ENCODE data around the gene RBP5. TPM values are rescaled to one million over a fixed set of nuclear protein-coding genes. Genes with fewer than 3 reads are reported as not detected.

The RBP5 gene
- total RNA-seq, 1 donor from 2014 or later = 3.9 TPM

DNA sequence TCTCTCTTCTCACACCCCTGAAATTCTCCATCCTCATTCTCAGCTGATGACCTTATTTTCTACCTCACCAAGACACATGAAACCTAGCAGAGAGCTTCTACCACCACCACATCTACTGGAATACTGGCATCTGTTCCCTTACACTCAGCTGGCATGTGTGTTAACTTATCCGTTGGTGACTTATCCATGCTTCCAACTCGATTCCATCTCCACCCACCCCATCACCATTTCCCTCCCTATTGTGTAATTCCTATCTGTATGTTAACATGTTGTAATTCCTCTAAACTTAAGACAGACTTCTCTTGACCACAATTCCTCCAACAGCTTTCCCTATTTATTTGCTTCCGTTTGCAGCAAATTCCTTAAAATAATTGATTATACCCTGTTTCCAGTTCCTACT lies 52.8 kb downstream of the RBP5 start:
- DNase-seq (ENCODE audit: low spot score) = no peak

DNA sequence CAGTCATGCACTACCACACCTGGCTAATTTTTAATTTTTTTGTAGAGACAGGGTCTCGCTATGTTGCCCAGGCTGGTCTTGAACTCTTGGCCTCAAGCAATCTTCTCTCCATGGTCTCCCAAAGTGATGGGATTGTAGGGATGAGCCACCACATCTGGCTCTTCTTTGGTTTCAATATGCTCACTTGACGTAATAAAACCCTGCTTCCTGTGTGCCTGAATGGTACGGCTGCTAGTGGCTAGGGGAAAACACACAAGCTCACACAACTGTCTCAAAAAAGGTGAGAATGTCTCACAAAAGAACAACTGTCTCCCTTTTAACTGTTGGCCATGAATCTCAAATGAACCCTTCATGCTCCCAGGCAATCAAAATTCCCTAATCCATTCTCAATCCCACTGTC lies 53.2 kb downstream of the RBP5 start:
- no peak for DNase-seq (ENCODE audit: low spot score)

DNA sequence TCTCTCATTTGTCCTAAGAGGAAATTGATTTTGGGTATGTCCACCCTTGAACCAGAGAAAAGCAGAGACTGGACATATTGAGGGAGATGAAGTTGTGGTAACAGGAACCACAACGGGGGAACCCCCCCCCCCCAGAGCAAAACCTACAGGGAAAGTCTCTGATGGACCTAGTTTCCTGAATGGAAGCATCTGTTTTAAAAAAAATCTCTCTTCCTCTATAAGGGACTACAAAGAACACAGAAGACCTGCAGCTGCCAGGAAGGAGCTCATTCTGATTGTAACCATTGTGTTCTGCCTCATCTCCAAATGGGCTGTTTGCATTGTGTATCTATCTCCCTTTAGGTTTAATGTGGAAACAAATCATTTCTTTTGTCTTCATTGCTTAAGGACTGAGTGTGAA lies 54.7 kb downstream of the RBP5 start:
- no peak for DNase-seq (ENCODE audit: low spot score)

Other genes with a start within 250 kb of the RBP5 start
- gene LRRC23, start 224.1 kb downstream of the RBP5 start, total RNA-seq (ENCODE audit: insufficient read depth, low replicate concordance) = 8.4 TPM
- 19.7 TPM for gene ENO2, start 214.3 kb downstream of the RBP5 start, total RNA-seq (ENCODE audit: insufficient read depth, low replicate concordance)
- 7.9 TPM for gene ATN1, start 200.9 kb downstream of the RBP5 start, total RNA-seq (ENCODE audit: insufficient read depth, low replicate concordance)
- not detected for gene RNU7-1, start 185.1 kb downstream of the RBP5 start, total RNA-seq (ENCODE audit: insufficient read depth, low replicate concordance)
- gene C12orf57, start 184.9 kb downstream of the RBP5 start, total RNA-seq (ENCODE audit: insufficient read depth, low replicate concordance) = 228 TPM
- gene PTPN6, start 177.5 kb downstream of the RBP5 start, total RNA-seq (ENCODE audit: insufficient read depth, low replicate concordance) = 18.3 TPM
- 147 TPM for gene PHB2, start 158.2 kb downstream of the RBP5 start, total RNA-seq (ENCODE audit: insufficient read depth, low replicate concordance)
- 17.6 TPM for gene EMG1, start 158.0 kb downstream of the RBP5 start, total RNA-seq (ENCODE audit: insufficient read depth, low replicate concordance)
- gene LPCAT3, start 110.4 kb downstream of the RBP5 start, total RNA-seq (ENCODE audit: insufficient read depth, low replicate concordance) = 4.8 TPM
- 201 TPM for gene C1S, start 68.2 kb downstream of the RBP5 start, total RNA-seq (ENCODE audit: insufficient read depth, low replicate concordance)
- gene C1R, start 36.4 kb downstream of the RBP5 start, total RNA-seq (ENCODE audit: insufficient read depth, low replicate concordance) = 141 TPM
- 56.3 TPM for gene C1RL, start 19.7 kb downstream of the RBP5 start, total RNA-seq (ENCODE audit: insufficient read depth, low replicate concordance)
- 15.4 TPM for gene CLSTN3, start 1.5 kb upstream of the RBP5 start, total RNA-seq (ENCODE audit: insufficient read depth, low replicate concordance)
- gene PEX5, start 60.8 kb upstream of the RBP5 start, total RNA-seq (ENCODE audit: insufficient read depth, low replicate concordance) = 43.3 TPM
- not detected for gene ACSM4, start 175.2 kb upstream of the RBP5 start, total RNA-seq (ENCODE audit: insufficient read depth, low replicate concordance)